Measurements from ENCODE around the gene FOCAD.
"Not testable (repeated sequence)": the region's sequence is repeated elsewhere in the genome, so short reads cannot be mapped to it uniquely, and the experiment has no call there.

Gene FOCAD, protein sequence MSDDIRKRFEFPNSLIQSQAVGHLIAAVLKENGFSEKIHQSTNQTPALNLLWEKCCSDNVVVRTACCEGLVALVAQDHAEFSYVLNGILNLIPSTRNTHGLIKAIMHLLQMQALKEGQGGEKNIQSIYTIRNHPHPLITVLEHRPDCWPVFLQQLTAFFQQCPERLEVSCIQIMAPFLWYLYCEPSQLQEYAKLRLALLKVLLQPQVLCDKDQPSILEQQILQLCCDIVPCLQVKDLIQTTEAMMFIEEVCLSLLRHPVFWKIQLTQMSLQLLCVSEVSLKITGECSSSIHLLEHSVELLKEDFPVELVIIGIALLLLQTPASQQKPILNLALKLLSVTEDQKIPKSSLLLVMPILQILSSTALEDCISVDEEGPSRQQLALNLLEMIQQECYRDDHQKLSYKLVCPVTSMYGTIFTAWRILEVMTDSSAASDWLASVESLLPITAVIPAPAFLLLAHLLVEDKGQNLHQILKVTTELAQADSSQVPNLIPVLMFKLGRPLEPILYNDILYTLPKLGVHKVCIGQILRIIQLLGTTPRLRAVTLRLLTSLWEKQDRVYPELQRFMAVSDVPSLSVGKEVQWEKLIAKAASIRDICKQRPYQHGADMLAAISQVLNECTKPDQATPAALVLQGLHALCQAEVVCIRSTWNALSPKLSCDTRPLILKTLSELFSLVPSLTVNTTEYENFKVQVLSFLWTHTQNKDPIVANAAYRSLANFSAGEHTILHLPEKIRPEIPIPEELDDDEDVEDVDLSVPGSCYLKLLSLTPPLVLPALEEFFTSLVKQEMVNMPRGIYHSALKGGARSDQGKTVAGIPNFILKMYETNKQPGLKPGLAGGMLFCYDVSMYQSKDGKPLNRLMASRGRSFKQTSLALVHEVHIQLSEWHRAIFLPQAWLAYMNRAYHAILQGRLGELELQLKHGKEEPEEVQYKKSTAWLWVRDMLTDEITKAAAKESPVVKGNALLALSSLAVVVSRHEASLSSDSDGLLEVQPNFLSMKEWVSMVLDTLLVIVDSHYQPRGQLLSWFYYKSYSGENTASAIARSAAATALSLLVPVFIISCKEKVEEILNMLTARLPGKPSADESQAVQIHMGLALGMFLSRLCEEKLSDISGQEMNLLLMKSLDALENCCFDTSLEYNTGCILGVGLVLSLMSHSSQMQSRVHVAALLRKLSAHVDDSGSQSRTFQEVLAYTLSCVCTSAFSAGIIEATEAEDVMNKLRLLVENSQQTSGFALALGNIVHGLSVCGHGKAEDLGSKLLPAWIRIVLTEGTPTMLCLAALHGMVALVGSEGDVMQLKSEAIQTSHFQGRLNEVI (N-terminal part only)

GRCh38 chr9:20684035-20684874 is at the start of gene FOCAD:
Gene FOCAD, plus strand, starts transcription at chr9:20684259. Its CDS starts 31,095 bp downstream, at chr9:20715354.
- in situ Hi-C loops (cut with MboI; ENCODE audit: low sequenced_read_pairs): no loop called here

DNA sequence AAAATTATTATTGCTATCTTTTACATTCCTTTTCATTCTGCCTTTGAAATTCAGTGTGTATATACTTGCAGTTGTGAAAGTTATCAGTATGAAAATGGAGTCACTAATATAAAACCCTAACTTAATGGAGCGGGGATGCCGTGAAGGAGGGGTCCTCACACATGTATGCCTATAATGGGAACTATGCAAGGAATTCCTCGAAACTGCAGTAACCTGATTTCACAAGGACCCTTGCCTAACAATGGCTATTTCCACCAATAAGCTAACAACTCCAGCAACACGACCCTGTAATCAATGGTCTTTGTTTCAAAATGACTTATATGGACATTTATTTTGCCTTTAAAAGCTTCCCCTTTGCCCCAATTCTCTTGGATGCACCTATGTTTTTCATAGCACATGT is 49.2 kb upstream of the FOCAD start:
- in situ Hi-C loops (cut with MboI; ENCODE audit: low sequenced_read_pairs): no loop called here

DNA sequence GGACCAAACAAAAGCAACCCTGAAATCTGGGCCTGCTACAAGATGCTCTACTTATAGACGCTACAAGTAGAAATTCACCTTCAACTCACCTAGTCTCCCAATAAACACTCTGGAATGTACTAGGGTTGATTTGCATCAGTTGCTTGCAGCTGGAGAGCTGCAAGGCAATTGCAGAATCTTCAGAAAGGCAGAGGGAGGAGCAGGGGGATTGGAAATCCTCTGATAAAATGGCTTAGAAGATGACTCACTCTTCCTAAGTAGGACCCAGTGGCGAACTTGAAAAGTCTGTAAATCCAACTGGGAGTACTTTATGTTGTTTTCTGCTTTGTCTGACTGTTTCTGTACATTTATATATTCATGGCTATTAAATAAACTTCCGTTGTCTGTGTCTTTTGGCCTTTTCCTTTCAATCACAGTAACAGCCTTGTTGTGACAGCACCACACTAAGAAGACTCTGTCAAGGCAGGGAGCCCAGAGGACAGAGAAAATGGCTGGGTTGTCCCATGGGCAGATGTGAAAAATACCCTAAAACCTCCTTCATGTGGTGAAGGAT is 47.1 kb upstream of the FOCAD start:
- in situ Hi-C loops (cut with MboI; ENCODE audit: low sequenced_read_pairs): no loop called here

DNA sequence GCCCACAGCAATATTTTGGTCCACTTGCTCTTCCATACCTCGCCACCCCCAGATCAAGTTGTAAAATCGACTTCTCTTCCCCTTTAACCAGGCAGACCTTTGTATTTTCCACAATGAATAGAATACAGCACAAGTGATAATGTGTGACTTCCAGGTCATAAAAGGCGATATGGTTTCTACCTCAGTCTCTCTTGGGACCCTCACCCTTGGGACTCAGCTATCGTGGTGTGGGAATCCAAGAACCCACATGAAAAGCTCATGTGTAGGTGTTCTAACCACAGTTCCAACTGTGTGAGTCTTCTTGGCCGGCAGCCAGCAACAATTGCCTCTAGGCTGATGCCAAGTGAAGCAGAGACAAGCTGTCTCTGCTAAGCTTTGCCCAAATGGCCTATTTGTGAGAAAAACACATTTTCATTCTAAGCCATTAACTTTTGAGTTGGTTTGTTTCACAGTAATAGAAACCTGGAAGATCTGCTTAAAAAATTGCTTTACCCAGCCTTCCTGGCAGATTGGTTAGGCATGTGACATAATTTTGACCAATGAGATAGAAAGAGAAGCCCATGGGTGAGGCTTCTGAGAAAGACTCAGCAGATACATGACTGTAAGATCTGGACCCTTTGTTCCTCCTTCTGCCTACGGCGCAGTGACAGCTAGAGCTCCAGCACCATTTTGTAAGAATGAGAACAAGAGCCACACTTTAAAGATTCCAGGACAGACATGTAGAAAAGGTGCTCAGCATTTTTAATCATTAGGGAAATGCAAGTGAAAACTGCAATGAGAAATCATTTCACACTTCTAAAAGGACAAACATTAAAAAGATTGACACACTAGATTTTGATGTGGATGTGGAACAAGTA is 43.5 kb upstream of the FOCAD start:
- in situ Hi-C loops (cut with MboI; ENCODE audit: low sequenced_read_pairs): no loop called here

- in situ Hi-C loops (cut with MboI; ENCODE audit: low sequenced_read_pairs): no loop called here
Measured at GRCh38 chr9:20642045-20642444, 42.0 kb upstream of the FOCAD start.

DNA sequence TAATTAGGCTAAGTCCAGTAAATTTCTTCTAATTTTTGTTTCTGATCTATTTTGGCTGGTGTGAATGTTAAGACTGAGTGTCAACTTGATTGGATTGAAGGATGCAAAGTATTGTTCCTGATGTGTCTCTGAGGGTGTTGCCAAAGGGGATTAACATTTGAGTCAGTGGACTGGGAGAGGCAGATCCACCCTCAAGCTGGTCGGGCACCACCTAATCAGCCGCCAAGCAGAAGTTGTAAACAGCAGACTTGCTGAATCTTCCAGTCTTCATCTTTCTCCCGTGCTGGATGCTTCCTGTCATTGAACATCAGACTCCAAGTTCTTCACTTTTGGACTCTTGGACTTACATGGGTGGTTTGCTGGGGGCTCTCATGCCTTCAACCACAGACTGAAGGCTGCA is 40.4 kb upstream of the FOCAD start:
- in situ Hi-C loops (cut with MboI; ENCODE audit: low sequenced_read_pairs): no loop called here

GRCh38 chr9:20646656-20647055 is 37.4 kb upstream of the FOCAD start:
- in situ Hi-C loops (cut with MboI; ENCODE audit: low sequenced_read_pairs): no loop called here

GRCh38 chr9:20649381-20649780 is 34.7 kb upstream of the FOCAD start:
- in situ Hi-C loops (cut with MboI; ENCODE audit: low sequenced_read_pairs): no loop called here

DNA sequence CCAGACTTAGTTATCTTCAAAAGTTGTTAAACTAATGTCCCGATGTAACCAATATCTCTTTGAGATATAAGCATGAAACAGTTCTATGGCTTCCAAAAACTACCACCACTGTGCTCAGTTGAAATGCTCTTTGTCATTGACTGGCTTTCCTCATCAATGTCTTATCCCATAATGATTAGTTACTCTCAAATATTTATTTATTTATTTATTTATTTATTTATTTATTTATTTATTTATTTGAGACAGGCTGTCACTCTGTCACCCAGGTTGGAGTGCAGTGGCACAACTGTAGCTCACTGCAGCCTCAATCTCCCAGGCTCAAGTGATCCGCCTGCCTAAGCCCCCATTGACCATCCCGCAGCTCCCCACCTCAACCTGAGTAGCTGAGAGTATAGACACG is 33.7 kb upstream of the FOCAD start:
- in situ Hi-C loops (cut with MboI; ENCODE audit: low sequenced_read_pairs): no loop called here

DNA sequence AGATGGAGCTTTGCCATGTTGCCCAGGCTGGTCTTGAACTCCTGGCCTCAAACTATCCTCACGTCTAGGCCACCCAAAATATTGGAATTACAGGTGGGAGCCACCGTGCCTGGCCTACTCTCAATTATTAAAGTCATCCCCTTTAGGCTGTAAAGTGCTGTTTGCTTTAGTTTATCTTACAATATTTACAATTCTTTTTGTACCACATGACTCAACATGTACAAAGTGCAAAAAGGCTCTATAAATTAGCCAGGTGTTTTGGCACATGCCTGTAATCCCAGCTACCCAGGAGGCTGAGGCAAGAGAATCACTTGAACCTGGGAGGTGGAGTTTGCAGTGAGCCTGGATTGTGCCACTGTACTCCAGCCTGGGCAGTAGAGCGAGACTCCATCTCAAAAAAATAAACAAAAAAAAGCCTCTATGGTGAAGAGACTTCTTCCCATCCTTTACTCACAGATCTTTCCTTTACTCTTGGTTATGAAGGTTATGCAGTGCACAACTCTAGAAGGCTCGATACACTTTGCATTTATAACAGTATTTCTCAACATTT is 33.2 kb upstream of the FOCAD start:
- in situ Hi-C loops (cut with MboI; ENCODE audit: low sequenced_read_pairs): no loop called here

GRCh38 chr9:20651939-20652338 is 32.1 kb upstream of the FOCAD start:
- in situ Hi-C loops (cut with MboI; ENCODE audit: low sequenced_read_pairs): no loop called here

GRCh38 chr9:20658246-20658667 is 25.8 kb upstream of the FOCAD start:
- in situ Hi-C loops (cut with MboI; ENCODE audit: low sequenced_read_pairs): not testable (repeated sequence)

- in situ Hi-C loops (cut with MboI; ENCODE audit: low sequenced_read_pairs): no loop called here
Measured at GRCh38 chr9:20658677-20659473, 25.2 kb upstream of the FOCAD start.

DNA sequence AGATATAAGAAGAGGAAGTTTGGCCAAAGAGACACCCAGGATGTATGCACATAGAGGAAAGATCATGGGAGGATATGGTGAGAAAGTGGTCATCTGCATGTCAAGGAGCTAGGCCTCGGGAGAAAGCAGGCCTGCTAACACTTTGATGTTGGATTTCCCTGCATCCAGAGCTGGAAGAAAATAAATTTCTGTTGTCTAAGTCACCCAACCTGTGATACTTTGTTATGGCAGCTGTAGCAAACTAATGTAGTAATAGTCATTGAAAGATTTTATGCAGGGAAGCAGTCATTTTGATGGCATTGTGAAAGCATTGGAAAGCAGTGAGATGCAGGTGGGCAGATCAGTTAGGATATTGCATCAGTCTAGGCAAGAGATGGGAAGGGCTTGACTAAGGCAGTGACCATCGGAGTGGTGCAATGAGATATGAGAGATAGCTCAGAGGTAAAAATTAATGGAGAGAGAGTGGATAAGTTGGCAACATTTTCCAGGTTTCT is 24.5 kb upstream of the FOCAD start:
- in situ Hi-C loops (cut with MboI; ENCODE audit: low sequenced_read_pairs): no loop called here

- in situ Hi-C loops (cut with MboI; ENCODE audit: low sequenced_read_pairs): no loop called here
Measured at GRCh38 chr9:20662156-20662555, 21.9 kb upstream of the FOCAD start.

DNA sequence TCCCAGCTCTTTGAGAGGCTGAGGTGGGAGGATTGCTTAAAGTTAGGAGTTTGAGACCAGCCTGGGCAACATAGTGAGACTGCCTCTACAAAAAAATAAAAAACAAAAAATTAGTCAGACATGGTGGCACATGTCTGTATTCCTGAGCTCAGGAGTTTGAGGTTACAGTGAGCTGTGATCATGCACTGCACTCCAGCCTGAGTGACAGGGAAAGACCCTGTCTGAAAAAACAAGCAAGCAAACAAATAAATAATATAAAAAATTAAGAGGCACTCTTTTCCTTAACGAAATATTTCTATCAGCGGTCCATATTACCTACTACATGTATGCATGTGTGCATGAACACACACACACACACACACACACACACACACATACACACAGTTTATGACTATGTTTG is 20.9 kb upstream of the FOCAD start:
- in situ Hi-C loops (cut with MboI; ENCODE audit: low sequenced_read_pairs): no loop called here

DNA sequence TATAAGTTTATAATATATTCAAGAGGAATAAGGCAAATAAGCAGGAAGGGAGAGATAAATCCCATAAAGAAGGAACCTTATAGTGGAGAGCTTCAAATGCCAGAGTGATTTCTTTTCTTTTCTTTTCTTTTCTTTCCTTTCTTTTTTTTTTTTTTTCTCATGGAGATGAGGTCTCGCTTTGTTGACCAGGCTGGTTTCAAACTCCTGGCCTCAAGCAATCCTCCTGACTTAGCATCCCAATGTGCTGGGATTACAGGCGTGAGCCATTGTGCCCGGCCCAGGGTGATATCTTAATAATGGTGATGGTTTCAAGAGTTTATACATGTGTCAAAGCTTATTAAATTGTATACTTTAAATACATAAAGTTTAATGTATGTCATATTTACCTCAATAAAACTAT is 19.6 kb upstream of the FOCAD start:
- in situ Hi-C loops (cut with MboI; ENCODE audit: low sequenced_read_pairs): no loop called here

DNA sequence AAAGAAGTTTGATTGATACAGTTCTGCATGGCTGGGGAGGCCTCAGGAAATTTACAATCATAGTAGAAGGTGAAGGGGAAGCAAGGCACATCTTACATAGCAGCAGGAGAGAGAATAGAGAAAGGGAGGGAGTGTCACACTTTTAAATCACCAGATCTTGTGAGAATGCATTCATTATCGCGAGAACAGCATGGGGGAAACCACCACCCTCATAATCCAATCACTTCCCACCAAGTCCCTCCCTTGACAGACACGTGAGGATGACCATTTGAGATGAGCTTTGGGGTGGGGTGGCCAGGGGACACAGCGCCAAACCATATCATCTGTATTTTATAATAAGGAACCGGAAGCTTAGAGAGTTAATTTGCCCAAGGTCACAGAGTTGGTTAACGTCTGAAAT is 13.7 kb upstream of the FOCAD start:
- in situ Hi-C loops (cut with MboI; ENCODE audit: low sequenced_read_pairs): no loop called here
